PC-9 (cell line): ENCODE data around the gene MRPL3.

Experiments used
- EZH2 ChIP-seq: fragments of 200-600 bp; sonication (generic); IDR thresholded peaks from 2 replicates; pipeline ENCODE4 v1.8.0; 2017; ENCODE audit warnings: antibody characterized with exemption, low read depth
- TF ChIP-seq, protein P1 (sequence below): fragments of 200-600 bp; sonication (generic); conservative IDR thresholded peaks from 2 replicates; pipeline ENCODE4 v1.6.1; 2017; ENCODE audit warnings: mixed run types, antibody characterized with exemption, mild to moderate bottlenecking, moderate library complexity

DNA sequence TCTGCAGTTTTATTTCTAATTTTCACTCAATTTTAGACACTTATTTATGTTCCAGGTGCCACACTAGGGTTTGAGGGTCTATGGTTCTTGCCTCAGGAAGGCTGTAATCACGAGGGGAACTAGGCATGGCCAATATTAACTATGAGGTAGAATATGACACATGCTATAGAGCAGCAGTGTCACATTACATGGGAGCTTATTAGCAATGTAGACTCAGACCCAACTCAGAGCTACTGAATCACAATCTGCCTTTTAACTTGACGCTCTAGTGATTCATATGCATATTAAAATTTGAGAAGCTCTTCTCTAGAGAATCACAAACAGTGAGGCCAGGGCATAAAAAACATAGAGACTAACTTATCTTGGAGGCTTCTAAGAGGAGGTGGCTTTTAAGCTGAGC is 32.8 kb upstream of the MRPL3 start:
- TF ChIP-seq, protein P1, sequence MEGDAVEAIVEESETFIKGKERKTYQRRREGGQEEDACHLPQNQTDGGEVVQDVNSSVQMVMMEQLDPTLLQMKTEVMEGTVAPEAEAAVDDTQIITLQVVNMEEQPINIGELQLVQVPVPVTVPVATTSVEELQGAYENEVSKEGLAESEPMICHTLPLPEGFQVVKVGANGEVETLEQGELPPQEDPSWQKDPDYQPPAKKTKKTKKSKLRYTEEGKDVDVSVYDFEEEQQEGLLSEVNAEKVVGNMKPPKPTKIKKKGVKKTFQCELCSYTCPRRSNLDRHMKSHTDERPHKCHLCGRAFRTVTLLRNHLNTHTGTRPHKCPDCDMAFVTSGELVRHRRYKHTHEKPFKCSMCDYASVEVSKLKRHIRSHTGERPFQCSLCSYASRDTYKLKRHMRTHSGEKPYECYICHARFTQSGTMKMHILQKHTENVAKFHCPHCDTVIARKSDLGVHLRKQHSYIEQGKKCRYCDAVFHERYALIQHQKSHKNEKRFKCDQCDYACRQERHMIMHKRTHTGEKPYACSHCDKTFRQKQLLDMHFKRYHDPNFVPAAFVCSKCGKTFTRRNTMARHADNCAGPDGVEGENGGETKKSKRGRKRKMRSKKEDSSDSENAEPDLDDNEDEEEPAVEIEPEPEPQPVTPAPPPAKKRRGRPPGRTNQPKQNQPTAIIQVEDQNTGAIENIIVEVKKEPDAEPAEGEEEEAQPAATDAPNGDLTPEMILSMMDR, result no peak
- no peak for TF ChIP-seq EZH2
